Measurements from ENCODE around the gene APBA2.
A peak's percentile ranks its signal among the peaks of the same experiment; 100 is the strongest.

The APBA2 gene

GRCh38 chr15:29129926-29130325 is 244.2 kb downstream of the APBA2 start:
- Mint-ChIP-seq H3K9me3 (no peaks in the 10 kb centered on the region), H3K4me3 (no peak overlapping the region), H3K27ac (no peak overlapping the region), H3K36me3 (ENCODE audit: low read depth) (no peaks in the 10 kb centered on the region), H3K27me3 (ENCODE audit: low read depth, poor library complexity) (peaks cover 22% of the 10 kb centered on the region), H3K4me1 (peaks cover 54% of the 10 kb centered on the region)
- DNase-seq, result no peak
- TF ChIP-seq CTCF (IDR thresholded peaks at IDR 0.05), result no peak

DNA sequence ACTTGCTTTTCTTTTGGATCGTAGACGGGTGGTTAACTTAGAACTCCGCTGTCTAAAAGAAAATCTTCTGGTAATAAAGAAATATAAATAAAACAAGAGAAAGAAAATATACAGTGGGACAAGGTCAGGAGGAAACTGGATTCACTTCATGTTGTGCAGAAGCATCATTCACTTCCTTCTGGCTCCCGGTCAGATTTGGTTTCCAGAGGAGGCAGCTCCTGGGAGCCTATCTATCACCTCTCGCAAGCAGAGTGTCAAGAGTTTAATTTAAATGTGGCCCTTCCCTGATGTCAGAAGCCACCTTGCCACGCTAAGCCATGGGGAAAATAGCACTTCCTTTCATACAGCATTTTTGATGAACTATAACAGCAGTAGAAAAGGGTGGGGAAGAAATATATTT is 244.7 kb downstream of the APBA2 start:
- Mint-ChIP-seq H3K36me3 (ENCODE audit: low read depth) (no peaks in the 10 kb centered on the region), H3K27me3 (ENCODE audit: low read depth, poor library complexity) (peaks cover 22% of the 10 kb centered on the region), H3K27ac (no peak overlapping the region), H3K4me1 (peaks cover 51% of the 10 kb centered on the region), H3K4me3 (peak overlapping the region; percentile 0), H3K9me3 (no peaks in the 10 kb centered on the region)
- DNase-seq, result no peak
- no peak for TF ChIP-seq CTCF (IDR thresholded peaks at IDR 0.05)

DNA sequence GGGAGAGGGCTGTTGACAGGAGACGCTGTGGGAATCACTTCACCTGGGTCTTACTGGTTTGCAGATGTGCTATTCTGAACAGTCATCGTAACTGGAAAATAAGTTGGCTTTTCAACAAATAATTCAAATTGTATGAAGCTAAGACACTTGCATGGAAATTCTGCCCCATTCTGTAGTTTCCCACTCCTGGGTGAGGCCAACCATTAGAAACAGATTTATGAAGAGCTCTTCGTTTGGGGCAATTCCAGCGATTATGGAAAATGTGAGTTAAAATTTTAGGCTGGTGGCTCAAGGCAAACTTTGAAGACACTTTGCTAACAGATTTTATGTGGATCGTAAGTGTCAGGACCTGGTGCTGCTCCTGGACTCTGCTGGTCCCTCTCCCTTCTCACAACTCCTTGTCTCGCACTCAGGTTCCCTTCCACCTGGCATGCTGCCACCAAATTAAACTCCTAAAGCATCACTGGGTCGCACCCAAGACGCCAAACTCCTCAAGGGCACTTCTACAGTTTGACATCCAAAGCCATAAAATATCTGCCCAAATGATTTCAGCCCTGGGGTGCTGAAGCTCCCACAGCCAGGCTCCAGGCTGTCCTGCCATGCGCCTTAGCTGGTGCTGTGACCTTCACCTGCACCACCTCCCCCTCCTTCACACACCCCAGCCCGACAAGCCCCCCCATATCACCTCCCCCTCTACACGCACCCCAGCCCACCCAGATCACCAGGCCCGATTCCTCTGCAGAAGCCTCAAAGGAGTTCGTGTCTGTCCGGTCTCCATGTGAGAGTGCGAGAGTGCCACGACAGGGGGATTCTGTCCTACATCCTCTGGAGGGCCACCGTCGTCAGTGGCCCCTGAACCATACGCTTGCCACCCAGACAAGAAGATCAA is 245.4 kb downstream of the APBA2 start:
- Mint-ChIP-seq H3K27ac (peak overlapping the region; percentile 78), H3K36me3 (ENCODE audit: low read depth) (no peaks in the 10 kb centered on the region), H3K9me3 (no peaks in the 10 kb centered on the region), H3K4me3 (peak overlapping the region; percentile 0), H3K27me3 (ENCODE audit: low read depth, poor library complexity) (peaks cover 22% of the 10 kb centered on the region), H3K4me1 (peaks cover 51% of the 10 kb centered on the region)
- no peak for DNase-seq
- no peak for TF ChIP-seq CTCF (IDR thresholded peaks at IDR 0.05)

- no peak for TF ChIP-seq CTCF (IDR thresholded peaks at IDR 0.05)
- Mint-ChIP-seq H3K4me3 (no peak overlapping the region), H3K27ac (peak overlapping the region; percentile 78), H3K4me1 (peaks cover 51% of the 10 kb centered on the region), H3K9me3 (no peaks in the 10 kb centered on the region), H3K27me3 (ENCODE audit: low read depth, poor library complexity) (peaks cover 25% of the 10 kb centered on the region), H3K36me3 (ENCODE audit: low read depth) (no peaks in the 10 kb centered on the region)
- no peak for DNase-seq
Observed at GRCh38 chr15:29131840-29132420, 246.2 kb downstream of the APBA2 start.

GRCh38 chr15:29132735-29133181 is 247.0 kb downstream of the APBA2 start:
- no peak overlapping the region for H3K4me3 Mint-ChIP-seq
- no peak for TF ChIP-seq CTCF (IDR thresholded peaks at IDR 0.05)
- H3K9me3 Mint-ChIP-seq, result no peaks in the 10 kb centered on the region
- H3K4me1 Mint-ChIP-seq, result peaks cover 44% of the 10 kb centered on the region
- no peaks in the 10 kb centered on the region for H3K36me3 Mint-ChIP-seq (ENCODE audit: low read depth)
- no peak overlapping the region for H3K27ac Mint-ChIP-seq
- H3K27me3 Mint-ChIP-seq (ENCODE audit: low read depth, poor library complexity), result peaks cover 25% of the 10 kb centered on the region
- no peak for DNase-seq
